22Rv1 (cell line): ENCODE data around the gene MED6.

ENCODE experiments used
- ZFX ChIP-seq: fragments of 450-650 bp; IDR thresholded peaks from 2 replicates; pipeline ENCODE4 v1.6.1; 2017; ENCODE audit warnings: antibody characterized with exemption, borderline replicate concordance
- TF ChIP-seq, protein P1 (sequence below): fragments of 450-650 bp; IDR thresholded peaks from 2 replicates; pipeline ENCODE4 v1.5.1; 2017; ENCODE audit warnings: mild to moderate bottlenecking

GRCh38 chr14:70640938-70641547 lies 40.6 kb upstream of the MED6 start:
- TF ChIP-seq, protein P1, sequence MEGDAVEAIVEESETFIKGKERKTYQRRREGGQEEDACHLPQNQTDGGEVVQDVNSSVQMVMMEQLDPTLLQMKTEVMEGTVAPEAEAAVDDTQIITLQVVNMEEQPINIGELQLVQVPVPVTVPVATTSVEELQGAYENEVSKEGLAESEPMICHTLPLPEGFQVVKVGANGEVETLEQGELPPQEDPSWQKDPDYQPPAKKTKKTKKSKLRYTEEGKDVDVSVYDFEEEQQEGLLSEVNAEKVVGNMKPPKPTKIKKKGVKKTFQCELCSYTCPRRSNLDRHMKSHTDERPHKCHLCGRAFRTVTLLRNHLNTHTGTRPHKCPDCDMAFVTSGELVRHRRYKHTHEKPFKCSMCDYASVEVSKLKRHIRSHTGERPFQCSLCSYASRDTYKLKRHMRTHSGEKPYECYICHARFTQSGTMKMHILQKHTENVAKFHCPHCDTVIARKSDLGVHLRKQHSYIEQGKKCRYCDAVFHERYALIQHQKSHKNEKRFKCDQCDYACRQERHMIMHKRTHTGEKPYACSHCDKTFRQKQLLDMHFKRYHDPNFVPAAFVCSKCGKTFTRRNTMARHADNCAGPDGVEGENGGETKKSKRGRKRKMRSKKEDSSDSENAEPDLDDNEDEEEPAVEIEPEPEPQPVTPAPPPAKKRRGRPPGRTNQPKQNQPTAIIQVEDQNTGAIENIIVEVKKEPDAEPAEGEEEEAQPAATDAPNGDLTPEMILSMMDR: no peak
- no peak for TF ChIP-seq ZFX
